A673 (cell line): ENCODE data around the gene SLC29A2.

ENCODE experiments used
- EZH2 ChIP-seq: fragments of 200-600 bp; sonication (generic); IDR thresholded peaks from 2 replicates; pipeline ENCODE4 v1.6.1; 2017; ENCODE audit warnings: borderline replicate concordance, low read depth, mild to moderate bottlenecking, mixed read lengths, antibody characterized with exemption, low read length; ENCODE audit not compliant: poor library complexity, severe bottlenecking
- TF ChIP-seq, protein P1 (sequence below): fragments of 300-800, 200-600 bp; sonication (generic); conservative IDR thresholded peaks from 2 replicates; pipeline ENCODE4 v1.5.1; 2017; ENCODE audit warnings: low read depth, mild to moderate bottlenecking, antibody characterized with exemption, low read length, moderate library complexity, mixed read lengths

- TF ChIP-seq, protein P1, sequence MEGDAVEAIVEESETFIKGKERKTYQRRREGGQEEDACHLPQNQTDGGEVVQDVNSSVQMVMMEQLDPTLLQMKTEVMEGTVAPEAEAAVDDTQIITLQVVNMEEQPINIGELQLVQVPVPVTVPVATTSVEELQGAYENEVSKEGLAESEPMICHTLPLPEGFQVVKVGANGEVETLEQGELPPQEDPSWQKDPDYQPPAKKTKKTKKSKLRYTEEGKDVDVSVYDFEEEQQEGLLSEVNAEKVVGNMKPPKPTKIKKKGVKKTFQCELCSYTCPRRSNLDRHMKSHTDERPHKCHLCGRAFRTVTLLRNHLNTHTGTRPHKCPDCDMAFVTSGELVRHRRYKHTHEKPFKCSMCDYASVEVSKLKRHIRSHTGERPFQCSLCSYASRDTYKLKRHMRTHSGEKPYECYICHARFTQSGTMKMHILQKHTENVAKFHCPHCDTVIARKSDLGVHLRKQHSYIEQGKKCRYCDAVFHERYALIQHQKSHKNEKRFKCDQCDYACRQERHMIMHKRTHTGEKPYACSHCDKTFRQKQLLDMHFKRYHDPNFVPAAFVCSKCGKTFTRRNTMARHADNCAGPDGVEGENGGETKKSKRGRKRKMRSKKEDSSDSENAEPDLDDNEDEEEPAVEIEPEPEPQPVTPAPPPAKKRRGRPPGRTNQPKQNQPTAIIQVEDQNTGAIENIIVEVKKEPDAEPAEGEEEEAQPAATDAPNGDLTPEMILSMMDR = no peak
- no peak for TF ChIP-seq EZH2
Observed at GRCh38 chr11:66338276-66339161, 33.0 kb downstream of the SLC29A2 start.
